K562 (cell line): Measurements from ENCODE around the gene GPT2. TPM values are rescaled to one million over a fixed set of nuclear protein-coding genes. Genes with fewer than 3 reads are reported as not detected.

ENCODE experiments used
- CREB1 ChIP-seq, 2 experiments: sonication (generic) in 1 of 2; formaldehyde crosslinking in 1 of 2; IDR thresholded peaks; 2 replicates each; pipeline versions ENCODE4 v1.6.1 to v1.8.0; 2012 to 2022; ENCODE audit warnings: inconsistent platforms in 1 of 2, mild to moderate bottlenecking in 1 of 2, missing genetic modification reagents in 1 of 2, moderate library complexity in 1 of 2
- CREM ChIP-seq: IDR thresholded peaks from 2 replicates; pipeline ENCODE4 v1.6.1; 2014; ENCODE audit warnings: antibody characterized with exemption, low read depth
- E2F3 ChIP-seq: fragments of 250-450 bp; sonication (Bioruptor Pico); IDR thresholded peaks from 2 replicates; pipeline ENCODE4 v1.4.0; 2020; ENCODE audit warnings: mild to moderate bottlenecking
- ETS1 ChIP-seq: conservative IDR thresholded peaks from 2 replicates; pipeline ENCODE4 v1.6.1; 2011; ENCODE audit warnings: low read depth, mild to moderate bottlenecking, low read length; ENCODE audit not compliant: control insufficient read depth
- KDM4B ChIP-seq, 2 experiments: fragments of 450-650 bp in 1 of 2; sonication (generic) in 1 of 2; IDR thresholded peaks; 2 replicates each; pipeline ENCODE4 v1.6.1; 2016 to 2017; ENCODE audit warnings: borderline replicate concordance in 2 of 2, antibody characterized with exemption in 1 of 2, low read depth in 1 of 2, mild to moderate bottlenecking in 1 of 2
- MEIS2 ChIP-seq: fragments of 450-650 bp; IDR thresholded peaks from 2 replicates; pipeline ENCODE4 v1.6.1; 2014; ENCODE audit warnings: mild to moderate bottlenecking; ENCODE audit not compliant: partially characterized antibody
- NFIC ChIP-seq: fragments of 450-650 bp; IDR thresholded peaks from 2 replicates; pipeline ENCODE4 v1.6.1; 2017; ENCODE audit warnings: mild to moderate bottlenecking, inconsistent platforms
- NR2C2 ChIP-seq, 2 experiments: fragments of 200-800 bp in 1 of 2; sonication (Bioruptor generic) in 1 of 2; sonication (generic) in 1 of 2; formaldehyde crosslinking in 1 of 2; IDR thresholded peaks; 2 replicates each; pipeline versions ENCODE4 v1.6.1 to v1.8.0; 2016 to 2022; ENCODE audit warnings: mild to moderate bottlenecking in 1 of 2, missing compliant biosample characterization in 1 of 2, missing genetic modification characterization in 1 of 2, missing genetic modification reagents in 1 of 2
- RBFOX2 ChIP-seq: fragments of 200-400 bp; formaldehyde crosslinking; IDR thresholded peaks from 2 replicates; pipeline ENCODE4 v1.6.1; 2017; ENCODE audit warnings: low read depth, mild to moderate bottlenecking, low read length, moderate library complexity
- RBM39 ChIP-seq: fragments of 200-400 bp; formaldehyde crosslinking; optimal IDR thresholded peaks from 2 replicates; pipeline ENCODE3; 2018; ENCODE audit warnings: low read depth, low read length
- SIN3B ChIP-seq: fragments of 450-650 bp; IDR thresholded peaks from 2 replicates; pipeline ENCODE4 v1.6.1; 2017; ENCODE audit warnings: low read depth, mild to moderate bottlenecking, moderate library complexity
- SPI1 ChIP-seq: IDR thresholded peaks from 2 replicates; pipeline ENCODE4 v1.6.1; 2011; ENCODE audit warnings: low read depth, low read length, control low read depth, borderline replicate concordance
- TEAD2 ChIP-seq: fragments of 450-650 bp; IDR thresholded peaks from 2 replicates; pipeline ENCODE4 v1.6.1; 2016; ENCODE audit warnings: missing genetic modification characterization, control low read depth, missing compliant biosample characterization
- TOE1 ChIP-seq, 2 experiments: fragments of 450-650 bp in 1 of 2; sonication (generic) in 1 of 2; formaldehyde crosslinking in 1 of 2; IDR thresholded peaks; 2 replicates each; pipeline versions ENCODE4 v1.7.1 to v1.8.0; 2016 to 2022; ENCODE audit warnings: borderline replicate concordance in 2 of 2, mild to moderate bottlenecking in 2 of 2, antibody characterized with exemption in 1 of 2, inconsistent platforms in 1 of 2, low read depth in 1 of 2, missing genetic modification reagents in 1 of 2, moderate library complexity in 1 of 2
- ZBTB26 ChIP-seq: fragments of 450-650 bp; formaldehyde crosslinking; IDR thresholded peaks from 2 replicates; pipeline ENCODE4 v1.4.0; 2022; ENCODE audit warnings: missing genetic modification characterization
- ZBTB7A ChIP-seq: IDR thresholded peaks from 2 replicates; pipeline ENCODE4 v1.6.1; 2011; ENCODE audit warnings: low read depth, mild to moderate bottlenecking, low read length, moderate library complexity, borderline replicate concordance; ENCODE audit not compliant: control insufficient read depth
- ZBTB8A ChIP-seq: fragments of 450-650 bp; IDR thresholded peaks from 2 replicates; pipeline ENCODE4 v1.6.1; 2018; ENCODE audit warnings: mild to moderate bottlenecking, moderate library complexity; ENCODE audit not compliant: partially characterized antibody
- ZNF12 ChIP-seq: sonication (generic); formaldehyde crosslinking; IDR thresholded peaks from 2 replicates; pipeline ENCODE4 v1.4.0; 2020; ENCODE audit warnings: mild to moderate bottlenecking, missing genetic modification reagents
- ZNF146 ChIP-seq: IDR thresholded peaks from one replicate; pipeline ENCODE4 v1.6.1; 2018; ENCODE audit warnings: missing compliant biosample characterization; ENCODE audit not compliant: unreplicated experiment
- ZNF324 ChIP-seq: fragments of 250-450 bp; sonication (Bioruptor Pico); IDR thresholded peaks from 2 replicates; pipeline ENCODE4 v1.4.0; 2020; ENCODE audit warnings: mild to moderate bottlenecking
- ZNF354B ChIP-seq: fragments of 250-450 bp; sonication (Bioruptor Pico); IDR thresholded peaks from 2 replicates; pipeline ENCODE4 v1.4.0; 2020
- ZNF639 ChIP-seq, 2 experiments: fragments of 200-800 bp in 1 of 2; sonication (Bioruptor generic) in 1 of 2; sonication (generic) in 1 of 2; formaldehyde crosslinking in 1 of 2; IDR thresholded peaks in 1 of 2; conservative IDR thresholded peaks in 1 of 2; 2 replicates each; pipeline versions ENCODE4 v1.5.0 to v1.6.1; 2016 to 2020; ENCODE audit warnings: missing compliant biosample characterization in 1 of 2, missing genetic modification characterization in 1 of 2, missing genetic modification reagents in 1 of 2
- polyA plus RNA-seq, 8 experiments: library from polyadenylated mRNA; depleted of rRNA in 4 of 8; stranded (reverse) in 5 of 8; unstranded in 3 of 8; fragments of >200 nt; fragmentation: Nextera tagmentation in 2 of 8; fragmentation: Illumina TruSeq in 1 of 8; extraction: Ambion mirVana in 2 of 8; extraction: Trizol in 1 of 8; gene quantifications; 2 replicates each; pipeline versions ENCODE4 v1.2.1 to v1.2.3, GENCODE V29; 2011 to 2014; ENCODE audit warnings: inconsistent platforms in 1 of 8, missing spikeins in 1 of 8
- total RNA-seq, 7 experiments: library from RNA; depleted of rRNA in 6 of 7; stranded (reverse); fragments of >200 nt in 6 of 7; fragmentation: Illumina TruSeq in 2 of 7; extraction: Trizol in 2 of 7; gene quantifications; 2 replicates each; pipeline versions ENCODE4 v1.2.1 to v1.2.3, GENCODE V29; 2011 to 2021; ENCODE audit warnings: low replicate concordance in 1 of 7

The GPT2 gene
- total and polyA plus RNA-seq, 9 of the 15 experiments (the other 6 are each of a cell fraction or from before 2014, with no cell fraction given) = 0.79 to 14.4 (median 5.8) TPM

GRCh38 chr16:46883690-46884512, at the start of gene GPT2 (continued):
- TF ChIP-seq ZBTB26 (CRISPR knock-in tag) = no peak
- peak; percentile 96 for TF ChIP-seq ETS1
- TF ChIP-seq CREM = peak; percentile 76
- TF ChIP-seq ZNF146 (CRISPR knock-in tag) = no peak
- TF ChIP-seq ZNF12 (CRISPR knock-in tag) = 0 out of 2 replicates have a peak, but pooled peaks have one; percentile 71
- TF ChIP-seq ZBTB8A = no peak
- no peak for TF ChIP-seq TEAD2 (tag)
- no peak for TF ChIP-seq MEIS2
- TF ChIP-seq ZBTB7A = peak; percentile 53; the same call in 1 of the 2 replicates
- peak; percentile 64; the same call in 1 of the 2 replicates for TF ChIP-seq TOE1 (IDR thresholded peaks at IDR 0.05; ENCODE audit: borderline replicate concordance)
- TF ChIP-seq TOE1 (CRISPR knock-in tag; IDR thresholded peaks at IDR 0.05; ENCODE audit: borderline replicate concordance, low read depth) = no peak
- peak; percentile 48; the same call in 1 of the 2 replicates for TF ChIP-seq SPI1
- no peak; the same call in 1 of the 2 replicates for TF ChIP-seq NR2C2 (CRISPR knock-in tag; IDR thresholded peaks at IDR 0.05)
- TF ChIP-seq NR2C2 (tag; IDR thresholded peaks at IDR 0.05) = peak; percentile 70; the same call in 1 of the 2 replicates
- TF ChIP-seq SIN3B = 0 out of 2 replicates have a peak, but pooled peaks have one; percentile 25
- TF ChIP-seq RBM39 = no peak
- TF ChIP-seq ZNF354B (CRISPR knock-in tag) = no peak
- TF ChIP-seq ZNF639 (CRISPR knock-in tag; conservative IDR thresholded peaks at IDR 0.05 in 1 of 2, IDR thresholded peaks at IDR 0.05 in 1 of 2) = peak in 1 of 2 experiments; percentile 67; a peak in 1 of 4 replicates
- TF ChIP-seq CREB1 (IDR thresholded peaks at IDR 0.05) = no peak; the same call in 1 of the 2 replicates
- peak; percentile 62 for TF ChIP-seq CREB1 (CRISPR knock-in tag; IDR thresholded peaks at IDR 0.05)
- no peak for TF ChIP-seq ZNF324 (CRISPR knock-in tag)
- peak; percentile 51 for TF ChIP-seq NFIC
- TF ChIP-seq E2F3 (CRISPR knock-in tag) = peak; percentile 41; the same call in 1 of the 2 replicates
- TF ChIP-seq KDM4B (IDR thresholded peaks at IDR 0.05; ENCODE audit: borderline replicate concordance in 2 of 2, low read depth in 1 of 2) = peak in 1 of 2 experiments; percentile 56; a peak in 1 of 4 replicates
- TF ChIP-seq RBFOX2 = peak; percentile 91
